GM12878 (cell line): Measurements from ENCODE around the gene NEK10.
A peak's percentile ranks its signal among the peaks of the same experiment; 100 is the strongest.

Experiments
- CTCF ChIP-seq, 3 experiments: IDR thresholded peaks in 2 of 3; conservative IDR thresholded peaks in 1 of 3; 2 replicates each; pipeline ENCODE4 v1.5.1; 2011; ENCODE audit warnings: low read depth in 3 of 3, low read length in 3 of 3, mild to moderate bottlenecking in 3 of 3, control low read depth in 2 of 3, moderate library complexity in 2 of 3, inconsistent platforms in 1 of 3, mixed read lengths in 1 of 3; ENCODE audit not compliant: control insufficient read depth in 2 of 3, insufficient read depth in 1 of 3; ENCODE audit errors: extremely low read depth in 1 of 3
- ESRRA ChIP-seq: IDR thresholded peaks from 2 replicates; pipeline ENCODE4 v1.6.1; 2012; ENCODE audit warnings: mild to moderate bottlenecking, low read length, improper control_type of control experiment
- EZH2 ChIP-seq: IDR thresholded peaks from 2 replicates; pipeline ENCODE4 v1.6.1; 2012; ENCODE audit warnings: low read depth, mild to moderate bottlenecking, control low read depth, inconsistent platforms, low read length, borderline replicate concordance; ENCODE audit not compliant: control insufficient read depth
- FOXM1 ChIP-seq: IDR thresholded peaks from 2 replicates; pipeline ENCODE4 v1.6.1; 2012; ENCODE audit warnings: low read depth, mild to moderate bottlenecking, inconsistent platforms, low read length, moderate library complexity
- POLR2A ChIP-seq: IDR thresholded peaks from 2 replicates; pipeline ENCODE4 v1.6.1; 2011; ENCODE audit warnings: low read depth, mild to moderate bottlenecking, low read length
- RAD21 ChIP-seq: IDR thresholded peaks from 2 replicates; pipeline ENCODE4 v1.6.1; 2011; ENCODE audit warnings: mild to moderate bottlenecking, low read depth, low read length, moderate library complexity; ENCODE audit not compliant: insufficient read depth
- SP1 ChIP-seq: IDR thresholded peaks from one replicate; pipeline ENCODE4 v1.6.1; 2011; ENCODE audit warnings: low read depth, low read length
- SRF ChIP-seq, 2 experiments: IDR thresholded peaks; 2 replicates each; pipeline ENCODE4 v1.6.1; 2011; ENCODE audit warnings: low read depth in 2 of 2, low read length in 2 of 2, mild to moderate bottlenecking in 1 of 2, moderate library complexity in 1 of 2
- STAT1 ChIP-seq: fragments of 450-650 bp; conservative IDR thresholded peaks from 2 replicates; pipeline ENCODE4 v1.6.1; 2014; ENCODE audit warnings: antibody characterized with exemption, mild to moderate bottlenecking
- TCF12 ChIP-seq: IDR thresholded peaks from 2 replicates; pipeline ENCODE4 v1.6.1; 2011; ENCODE audit warnings: low read depth, mild to moderate bottlenecking, low read length
- ZBTB33 ChIP-seq: fragments of 450-650 bp; IDR thresholded peaks from 2 replicates; pipeline ENCODE4 v1.6.1; 2017; ENCODE audit warnings: mild to moderate bottlenecking

DNA sequence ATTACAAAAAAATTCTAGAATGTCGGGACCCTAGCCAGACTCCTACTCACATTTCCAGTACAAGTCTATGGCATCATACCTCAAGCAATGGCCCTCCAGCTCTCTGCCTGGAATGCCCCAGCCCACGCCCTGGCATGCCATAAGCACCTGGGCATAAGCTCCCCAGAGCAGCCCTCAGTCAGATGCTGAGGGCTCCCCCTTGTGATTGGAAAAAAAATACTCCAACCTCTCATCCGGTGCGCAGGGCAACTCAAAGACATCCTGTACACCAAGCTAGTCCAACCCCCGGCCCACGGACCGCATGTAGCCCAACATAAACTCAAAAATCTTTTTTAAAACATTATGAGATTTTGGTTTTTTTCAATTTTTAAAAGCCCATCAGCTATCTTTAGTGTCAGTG, 115.4 kb downstream of the NEK10 start:
- TF ChIP-seq RAD21 (peak; percentile 65), SRF (IDR thresholded peaks at IDR 0.05; ENCODE audit: low read depth in 2 of 2, low read length in 2 of 2) (no peak), SP1 (no peak), TCF12 (no peak), EZH2 (no peak), FOXM1 (no peak), CTCF (IDR thresholded peaks at IDR 0.05 in 2 of 3, conservative IDR thresholded peaks at IDR 0.05 in 1 of 3; ENCODE audit: control insufficient read depth in 2 of 3, extremely low read depth in 1 of 3, insufficient read depth in 1 of 3, low read depth in 3 of 3, low read length in 3 of 3) (peak; percentile 45 to 54 (median 52); a peak in 5 of 6 replicates), POLR2A (no peak), STAT1 (no peak), ZBTB33 (no peak), ESRRA (no peak)
